Adrenal gland (tissue), 12 donors: ENCODE results near the gene CCSER1. TPM values are rescaled to one million over a fixed set of nuclear protein-coding genes. Genes with fewer than 3 reads are reported as not detected.

ENCODE experiments used
- DNase-seq, 7 donors: peaks; one replicate each; pipeline ENCODE4 v3.0.0-alpha.2; 2019 to 2020
- H3K27ac ChIP-seq, 5 donors: fragments of 200-600 bp; sonication (generic) in 4 of 5; 1 replicate in 3 of 5; 2 replicates in 2 of 5; pipeline versions ENCODE4 v1.5.1 to v1.8.0; 2016 to 2020; ENCODE audit warnings: mild to moderate bottlenecking in 1 of 5
- H3K27me3 ChIP-seq: fragments of 200-600 bp; 2 replicates; pipeline ENCODE4 v1.8.0; 2021
- H3K36me3 ChIP-seq, 2 donors: fragments of 200-600 bp; replicated peaks in 1 of 2; 1 replicate in 1 of 2; 2 replicates in 1 of 2; pipeline versions ENCODE4 v1.5.1 to v1.8.0; 2018 to 2022
- H3K4me1 ChIP-seq, 2 donors: fragments of 200-600 bp; replicated peaks in 1 of 2; 1 replicate in 1 of 2; 2 replicates in 1 of 2; pipeline versions ENCODE4 v1.5.1 to v1.8.0; 2018 to 2021
- H3K4me3 ChIP-seq, 4 donors: fragments of 200-600 bp; sonication (generic) in 3 of 4; one replicate each; pipeline ENCODE4 v1.5.1; 2016 to 2018
- H3K9me3 ChIP-seq, 3 donors: fragments of 200-600 bp; sonication (generic) in 1 of 3; replicated peaks in 1 of 3; 1 replicate in 2 of 3; 2 replicates in 1 of 3; pipeline versions ENCODE4 v1.5.1 to v1.8.0; 2016 to 2021
- CTCF ChIP-seq, 6 experiments: fragments of 450-650 bp in 4 of 6; fragments of 200-600 bp in 2 of 6; sonication (generic) in 1 of 6; IDR thresholded peaks; 1 replicate in 5 of 6; 2 replicates in 1 of 6; pipeline versions ENCODE4 v1.5.1 to v1.8.0; 2016 to 2021; ENCODE audit warnings: antibody characterized with exemption in 6 of 6, mild to moderate bottlenecking in 2 of 6, moderate library complexity in 1 of 6
- POLR2A ChIP-seq, 2 donors: fragments of 450-650 bp; IDR thresholded peaks; one replicate each; pipeline ENCODE4 v1.6.1; 2017; ENCODE audit warnings: antibody characterized with exemption in 2 of 2, mild to moderate bottlenecking in 2 of 2, moderate library complexity in 1 of 2
- WGBS, 4 donors: extraction: QIAGEN DNeasy Blood & Tissue Kit in 2 of 4; methylation state at CpG; one replicate each; pipeline versions ENCODE4 v1.1.5 to v1.1.7; 2013 to 2017; 5-methylcytosine and 5-hydroxymethylcytosine counted together
- intact Hi-C, 2 donors: fragments of 100-400 bp; cut with DNase I; formaldehyde crosslinking; loops; one replicate each; pipeline versions ENCODE4 v1.14.1 to v1.15.0; 2022 to 2023
- polyA plus RNA-seq, 3 donors: library from polyadenylated mRNA; stranded (reverse); fragments of 200-250 nt in 2 of 3; fragments of 350-450 nt in 1 of 3; fragmentation: Illumina TruSeq in 1 of 3; extraction: RNeasy Lipid Tissue Mini Kit (QIAGEN cat#74804) in 1 of 3; gene quantifications; one replicate each; pipeline ENCODE4 v1.2.3, GENCODE V29; 2013 to 2014
- total RNA-seq, 9 donors: library from RNA; depleted of rRNA in 4 of 9; stranded (reverse); fragments of >200 nt in 4 of 9; fragments of 120-200 nt in 1 of 9; fragmentation: NEBNext Ultra II Directional in 1 of 9; extraction: Animal tissue kit (Norgen Biotek cat#: 25700) in 1 of 9; gene quantifications; one replicate each; pipeline versions ENCODE4 v1.1.0 to v1.2.4, GENCODE V29; 2013 to 2023
- donor health status: healthy with polysubstance abuse.
- donor health status: Bipolar disorder and iron deficiency.
- donor health status: DM: yes; HTN: yes; CAD: no.
- donor health status: DM: no; HTN: no; CAD: no.
- donor health status: DM: no; HTN: no; CAD: no.
- donor health status: DM: yes; HTN: yes; CAD: no.

CCSER1 gene
- total and polyA plus RNA-seq, 12 donors = 0.14 to 11.7 (median 2.3) TPM; not detected in 1

- TF ChIP-seq CTCF (IDR thresholded peaks at IDR 0.05) = no peak
- TF ChIP-seq POLR2A (IDR thresholded peaks at IDR 0.05) = no peak
- intact Hi-C loops = no loop called here
- Histone ChIP-seq H3K4me3 (no peak overlapping the region), H3K27me3 (no peaks in the 10 kb centered on the region), H3K36me3 (no peaks in the 10 kb centered on the region), H3K4me1 (no peaks in the 10 kb centered on the region), H3K9me3 (no peaks in the 10 kb centered on the region), H3K27ac (no peak overlapping the region)
- no peak for DNase-seq
These were observed 717.0 kb downstream of the CCSER1 start for GRCh38 chr4:90844241-90844640.

GRCh38 chr4:90845777-90846176 is 718.6 kb downstream of the CCSER1 start:
- Histone ChIP-seq H3K4me1 (no peaks in the 10 kb centered on the region), H3K9me3 (no peaks in the 10 kb centered on the region), H3K4me3 (no peak overlapping the region), H3K36me3 (no peaks in the 10 kb centered on the region), H3K27me3 (no peaks in the 10 kb centered on the region), H3K27ac (no peak overlapping the region)
- intact Hi-C loops = no loop called here
- DNase-seq = no peak
- TF ChIP-seq CTCF (IDR thresholded peaks at IDR 0.05) (no peak), POLR2A (IDR thresholded peaks at IDR 0.05) (no peak)

GRCh38 chr4:90852237-90852636 is 725.0 kb downstream of the CCSER1 start:
- WGBS, 4 donors = 63 to 65% (median 64%) methylated on average over 3 to 4 of the region's 4 CpGs
- DNase-seq = no peak
- TF ChIP-seq CTCF (IDR thresholded peaks at IDR 0.05) (no peak), POLR2A (IDR thresholded peaks at IDR 0.05) (no peak)
- intact Hi-C loops = no loop called here
- Histone ChIP-seq H3K27ac (no peak overlapping the region), H3K27me3 (no peaks in the 10 kb centered on the region), H3K4me1 (no peaks in the 10 kb centered on the region), H3K36me3 (no peaks in the 10 kb centered on the region), H3K4me3 (no peak overlapping the region), H3K9me3 (no peaks in the 10 kb centered on the region)

GRCh38 chr4:90855111-90855510 is 727.9 kb downstream of the CCSER1 start:
- Histone ChIP-seq H3K27me3 (no peaks in the 10 kb centered on the region), H3K9me3 (no peaks in the 10 kb centered on the region), H3K4me3 (no peak overlapping the region), H3K27ac (no peak overlapping the region), H3K4me1 (no peaks in the 10 kb centered on the region), H3K36me3 (no peaks in the 10 kb centered on the region)
- intact Hi-C loops = no loop called here
- TF ChIP-seq CTCF (IDR thresholded peaks at IDR 0.05) (no peak), POLR2A (IDR thresholded peaks at IDR 0.05) (no peak)
- DNase-seq = no peak
